ENCODE data around the gene LITAF.

GRCh38 chr16:11514283-11514682, 72.4 kb downstream of the LITAF start:
- TF ChIP-seq CTCF (IDR thresholded peaks at IDR 0.05): no peak
- TF ChIP-seq REST (IDR thresholded peaks at IDR 0.05): no peak
- no peak for TF ChIP-seq SMC3 (IDR thresholded peaks at IDR 0.05)
- TF ChIP-seq POLR2A (IDR thresholded peaks at IDR 0.05; ENCODE audit: low read length): no peak
- TF ChIP-seq EP300 (IDR thresholded peaks at IDR 0.05): no peak
- TF ChIP-seq MAX (IDR thresholded peaks at IDR 0.05): no peak
- TF ChIP-seq RFX5 (IDR thresholded peaks at IDR 0.05): no peak
- no peak for TF ChIP-seq RAD21 (conservative IDR thresholded peaks at IDR 0.05 in 1 of 2, IDR thresholded peaks at IDR 0.05 in 1 of 2)
- no peak for TF ChIP-seq SREBF2 (IDR thresholded peaks at IDR 0.05)
- TF ChIP-seq CBX2 (IDR thresholded peaks at IDR 0.05; ENCODE audit: borderline replicate concordance, low read depth): no peak
- no peak for TF ChIP-seq BHLHE40 (IDR thresholded peaks at IDR 0.05; ENCODE audit: low read depth, low read length)
- TF ChIP-seq PBX3 (IDR thresholded peaks at IDR 0.05): no peak
- no peak for TF ChIP-seq CEBPB (IDR thresholded peaks at IDR 0.05)
- no peak for TF ChIP-seq HMGXB4 (CRISPR knock-in tag; IDR thresholded peaks at IDR 0.05; ENCODE audit: borderline replicate concordance)

Data from A549 (cell line).